WI38 (cell line): ENCODE results near the gene MCFD2.
A peak's percentile ranks its signal among the peaks of the same experiment; 100 is the strongest.

ENCODE experiments used
- H3K4me3 ChIP-seq: 2 replicates; pipeline ENCODE4 v1.5.1; 2011; ENCODE audit warnings: low read depth, mild to moderate bottlenecking, control low read depth, low read length
- CTCF ChIP-seq: IDR thresholded peaks from 2 replicates; pipeline ENCODE4 v1.5.1; 2012; ENCODE audit warnings: low read depth, mild to moderate bottlenecking, control low read depth, low read length

Gene MCFD2

GRCh38 chr2:46958431-46959017 lies 42.9 kb upstream of the MCFD2 start:
- H3K4me3 ChIP-seq = no peak overlapping the region
- TF ChIP-seq CTCF = no peak

GRCh38 chr2:46956981-46957531 lies 41.5 kb upstream of the MCFD2 start:
- no peak overlapping the region for H3K4me3 ChIP-seq
- no peak for TF ChIP-seq CTCF

GRCh38 chr2:46955764-46956163 lies 40.2 kb upstream of the MCFD2 start:
- H3K4me3 ChIP-seq = no peak overlapping the region
- TF ChIP-seq CTCF = no peak

- H3K4me3 ChIP-seq = 0 out of 2 replicates have a peak overlapping the region, but pooled peaks have one; percentile 11
- no peak for TF ChIP-seq CTCF
These were observed 39.5 kb upstream of the MCFD2 start for GRCh38 chr2:46954951-46955571.

GRCh38 chr2:46952171-46952570 lies 36.6 kb upstream of the MCFD2 start:
- no peak overlapping the region for H3K4me3 ChIP-seq
- TF ChIP-seq CTCF = no peak

GRCh38 chr2:46951290-46952064 lies 35.9 kb upstream of the MCFD2 start:
- TF ChIP-seq CTCF = no peak
- no peak overlapping the region for H3K4me3 ChIP-seq

- H3K4me3 ChIP-seq = no peak overlapping the region
- no peak for TF ChIP-seq CTCF
These were observed 34.7 kb upstream of the MCFD2 start for GRCh38 chr2:46950314-46950713.
